GM21515 (cell line): Measurements from ENCODE around the gene MYCBP2.
"Not testable (repeated sequence)": the region's sequence is repeated elsewhere in the genome, so short reads cannot be mapped to it uniquely, and the experiment has no call there.

ENCODE experiments used
- ATAC-seq: cut with Tn5 transposase; IDR thresholded peaks from one replicate; pipeline ENCODE4 v1.9.1; 2021; ENCODE audit not compliant: unreplicated experiment

Gene MYCBP2

DNA sequence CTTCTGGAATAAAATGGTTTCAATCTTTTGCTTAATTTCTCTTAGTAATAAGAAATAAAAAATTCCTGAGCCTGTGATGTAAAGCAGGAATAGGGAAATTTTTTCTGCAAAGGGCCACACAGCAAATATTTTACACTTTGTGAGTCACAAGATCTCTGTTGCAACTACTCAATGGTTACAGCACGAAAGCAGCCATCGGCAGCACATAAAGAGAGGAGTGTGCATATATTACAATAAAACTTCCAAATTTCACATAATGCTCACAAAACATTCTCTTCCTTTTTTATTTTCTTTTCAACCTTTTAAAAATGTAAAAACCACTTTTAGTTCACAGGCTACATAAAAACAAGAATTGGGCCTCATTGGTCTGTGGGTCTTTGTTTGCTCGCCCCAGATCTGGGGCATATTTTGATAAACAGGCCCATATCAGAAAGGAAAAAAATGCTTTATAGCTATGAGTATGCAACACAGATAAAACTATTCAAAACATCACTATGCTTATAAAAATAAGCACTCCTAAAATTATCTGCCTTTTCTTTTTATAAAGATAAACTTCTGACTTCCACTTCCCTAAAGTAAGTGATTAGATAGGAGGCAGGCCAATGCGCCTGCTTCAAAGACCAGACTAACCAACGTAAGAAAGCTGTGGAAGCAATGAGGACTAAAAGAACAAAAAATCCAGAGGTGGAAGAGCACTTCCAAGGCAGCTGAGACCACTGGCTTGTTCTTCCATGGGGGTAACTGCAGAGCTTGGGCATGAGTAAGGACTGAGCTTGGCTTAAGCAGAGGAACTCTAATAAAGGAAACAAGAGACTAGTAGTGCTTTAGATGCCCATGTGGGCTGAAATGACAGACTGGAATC lies 26.5 kb downstream of the MYCBP2 start:
- ATAC-seq: peak; percentile 43

DNA sequence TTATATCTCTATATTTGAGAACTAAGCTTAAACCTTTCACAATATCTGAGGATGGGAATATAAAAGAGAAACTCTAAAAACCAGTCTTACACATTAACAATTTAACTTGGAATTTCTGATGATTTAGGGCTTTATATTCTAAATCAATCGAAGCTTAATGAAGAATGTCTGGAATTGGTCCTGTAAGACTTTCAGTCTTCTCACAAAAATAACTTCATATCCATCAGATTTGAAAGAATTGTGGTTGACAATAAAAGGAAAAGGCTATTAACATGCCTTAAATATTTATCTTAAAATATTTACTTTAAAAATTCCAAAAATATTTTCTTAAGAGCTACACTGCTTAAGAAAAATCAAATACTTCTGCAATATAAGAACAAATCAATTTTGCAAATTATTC lies 27.3 kb downstream of the MYCBP2 start:
- ATAC-seq: no peak

DNA sequence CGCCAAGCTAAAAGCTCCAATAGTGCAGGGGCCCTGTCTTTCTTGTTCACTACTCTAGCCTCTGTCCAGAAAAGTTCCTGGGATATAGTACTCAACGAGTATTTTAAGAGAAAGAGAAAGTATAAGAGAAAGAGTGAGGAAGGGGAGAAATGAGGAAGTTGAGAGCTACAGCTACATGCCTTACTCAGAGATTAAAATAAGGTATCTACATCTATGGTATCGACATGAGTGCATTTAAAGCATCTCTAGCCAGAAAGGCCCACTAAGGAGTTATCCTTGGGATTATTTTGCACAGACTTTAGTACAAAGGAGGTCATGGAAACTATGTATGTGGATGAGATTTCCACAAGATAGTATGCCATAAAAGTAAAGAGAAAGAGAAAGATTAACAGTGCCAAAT lies 28.5 kb downstream of the MYCBP2 start:
- ATAC-seq: peak; percentile 66

DNA sequence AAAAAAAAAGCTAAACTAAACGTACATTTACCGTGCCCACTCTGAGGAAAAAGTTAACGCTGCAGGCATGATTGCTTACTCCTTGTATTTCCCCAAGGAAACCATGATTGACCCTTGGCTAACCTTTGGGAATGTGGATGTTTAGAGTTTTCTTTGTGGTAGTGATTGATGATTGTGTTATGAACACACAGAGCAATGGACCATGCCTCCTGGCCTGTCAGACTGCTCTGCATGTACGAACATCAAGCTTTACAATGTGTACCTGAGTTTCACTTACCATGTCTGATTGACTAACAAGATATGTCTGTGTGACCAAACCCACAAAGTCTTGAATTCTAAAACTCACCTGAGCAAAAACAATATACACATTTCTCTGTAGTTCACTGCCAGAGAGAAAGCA lies 35.1 kb downstream of the MYCBP2 start:
- no peak for ATAC-seq

DNA sequence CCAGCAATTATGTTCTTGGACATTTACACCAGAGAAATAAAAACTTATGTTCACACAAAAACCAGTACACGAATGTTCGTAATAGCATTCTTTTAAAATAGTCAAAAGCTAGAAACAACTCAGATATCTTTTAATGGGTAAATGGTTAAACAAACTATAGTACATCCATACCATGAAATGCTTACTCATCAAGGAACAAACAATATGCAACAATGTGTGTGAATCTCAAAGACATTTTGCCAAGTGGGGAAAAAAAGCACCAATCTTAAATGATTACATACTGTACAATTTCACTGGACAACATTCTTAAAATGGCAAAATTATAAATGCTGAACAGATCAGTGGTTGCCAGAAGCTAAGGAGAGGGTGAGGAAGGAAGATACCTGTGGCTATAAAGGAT lies 36.6 kb downstream of the MYCBP2 start:
- no peak for ATAC-seq

DNA sequence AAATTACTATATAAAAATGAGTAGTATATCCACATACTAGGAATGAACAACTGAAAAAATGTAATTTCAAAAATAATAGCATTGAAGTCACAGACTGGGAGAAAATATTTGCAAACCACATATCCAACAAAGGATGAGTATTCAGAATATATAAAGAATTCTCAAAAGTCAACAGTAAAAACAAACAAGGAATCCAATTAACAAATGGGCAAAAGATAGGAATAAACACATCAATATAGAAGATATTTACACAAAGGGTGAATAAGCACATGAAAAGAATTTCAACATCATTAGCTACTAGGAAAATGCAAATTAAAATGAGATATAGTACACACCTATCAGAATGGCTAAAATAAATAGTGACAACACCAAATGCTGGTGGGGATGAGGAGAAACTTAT lies 37.0 kb downstream of the MYCBP2 start:
- no peak for ATAC-seq

DNA sequence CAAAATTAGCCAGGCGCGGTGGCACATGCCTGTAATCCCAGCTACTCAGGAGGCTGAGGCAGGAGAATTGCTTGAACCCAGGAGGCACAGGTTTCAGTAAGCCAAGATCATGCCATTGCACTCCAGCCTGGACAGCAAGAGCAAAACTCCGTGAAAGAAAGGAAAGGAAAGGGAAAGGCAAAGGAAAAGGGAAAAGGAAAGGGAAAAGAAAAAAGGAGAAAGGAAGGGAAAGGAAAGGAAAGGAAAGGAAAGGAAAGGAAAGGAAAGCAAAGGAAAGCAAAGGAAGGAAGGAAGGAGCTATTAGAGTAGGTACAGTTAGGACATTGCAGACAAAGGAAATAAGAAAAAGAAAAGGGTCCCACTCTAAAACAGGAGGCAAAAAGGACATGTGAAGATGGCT lies 41.3 kb downstream of the MYCBP2 start:
- ATAC-seq: not testable (repeated sequence)

DNA sequence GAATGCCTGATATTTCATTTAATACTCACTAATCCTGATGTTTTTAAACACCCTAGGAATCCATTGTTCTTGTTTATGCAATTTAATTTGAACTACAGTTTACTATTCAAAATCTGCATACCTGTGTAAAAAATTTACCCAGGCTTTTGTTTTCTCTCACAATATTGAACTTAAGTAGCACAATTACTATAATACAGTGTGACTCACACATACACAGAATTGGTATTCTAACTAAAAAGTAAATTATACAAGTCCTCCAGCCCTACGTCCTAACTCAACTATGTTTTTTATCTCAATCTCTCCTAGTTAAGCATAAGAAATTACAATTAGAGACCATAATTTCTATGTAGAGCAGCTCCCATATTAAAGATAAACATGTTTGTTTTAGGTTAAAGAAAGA lies 41.8 kb downstream of the MYCBP2 start:
- ATAC-seq: no peak

DNA sequence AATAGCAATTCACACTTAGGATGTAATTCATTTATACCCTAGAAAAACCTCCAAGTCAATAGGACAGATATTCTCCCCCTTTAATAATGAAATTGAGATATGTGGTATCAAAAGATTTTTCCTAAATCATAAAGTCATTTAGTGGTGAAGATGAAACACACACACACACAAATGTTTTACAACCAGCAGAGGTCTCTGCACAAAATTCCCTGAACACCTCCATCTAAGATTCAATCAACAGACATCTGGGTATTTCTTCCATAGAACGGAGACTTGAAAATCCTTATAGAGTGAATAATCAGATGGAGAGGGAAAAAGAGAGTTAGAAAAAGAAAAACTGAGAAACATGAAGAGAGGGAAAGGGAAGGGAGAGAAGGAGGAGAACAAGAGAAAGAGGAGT lies 52.8 kb downstream of the MYCBP2 start:
- no peak for ATAC-seq

DNA sequence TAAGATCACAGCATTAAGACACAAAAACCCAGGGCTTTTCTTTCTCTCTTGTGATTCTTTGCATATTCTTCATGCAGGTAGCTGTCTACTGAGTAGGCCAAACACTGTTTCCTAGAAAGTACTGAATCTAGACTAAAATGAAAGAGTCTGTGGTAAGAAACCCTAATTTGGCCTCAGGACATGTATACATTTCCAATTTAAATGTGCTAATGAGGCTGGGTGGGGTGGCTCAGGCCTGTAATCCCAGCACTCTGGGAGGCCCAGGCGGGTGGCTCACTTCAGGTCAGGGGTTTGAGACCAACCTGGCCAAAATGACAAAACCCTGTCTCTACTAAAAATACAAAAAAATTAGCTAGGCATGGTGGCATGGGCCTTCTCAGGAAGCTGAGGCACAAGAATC lies 57.8 kb downstream of the MYCBP2 start:
- ATAC-seq: no peak

DNA sequence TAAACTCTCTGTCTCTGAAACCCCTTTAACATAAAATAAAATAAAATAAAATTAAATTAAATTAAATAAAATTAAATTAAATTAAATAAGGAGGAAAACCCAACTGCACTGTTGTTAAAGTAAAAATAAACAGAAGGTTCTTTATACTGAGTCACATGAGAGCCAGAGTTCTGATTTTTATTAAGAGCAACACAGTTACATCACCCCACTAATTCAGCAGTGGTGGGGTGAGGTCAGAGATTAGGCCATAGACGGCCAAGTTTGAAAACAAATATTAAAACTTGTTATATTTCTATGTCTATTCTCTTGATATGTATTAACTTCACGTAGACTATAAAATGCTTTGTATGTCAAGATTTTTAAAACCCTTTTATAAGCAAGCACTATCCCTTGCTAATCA lies 59.5 kb downstream of the MYCBP2 start:
- no peak for ATAC-seq

DNA sequence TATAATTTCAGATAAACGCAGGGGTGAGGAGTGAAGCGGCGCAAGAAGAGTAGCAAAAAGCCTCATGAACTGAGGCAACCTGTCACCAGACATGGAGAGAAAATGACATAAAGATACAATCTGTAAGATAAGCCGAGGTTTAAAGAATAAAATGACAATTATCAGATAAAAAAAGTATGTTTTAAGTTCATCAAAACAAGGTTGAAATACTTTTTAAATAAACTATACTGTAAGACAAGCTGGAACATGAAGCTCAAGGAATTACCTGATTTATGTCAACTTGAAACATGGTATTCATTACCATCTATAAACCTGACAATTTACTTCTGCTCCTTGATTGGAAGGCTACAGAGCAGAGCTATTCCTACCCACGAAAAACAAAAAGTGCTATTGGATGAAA lies 61.6 kb downstream of the MYCBP2 start:
- ATAC-seq: no peak

DNA sequence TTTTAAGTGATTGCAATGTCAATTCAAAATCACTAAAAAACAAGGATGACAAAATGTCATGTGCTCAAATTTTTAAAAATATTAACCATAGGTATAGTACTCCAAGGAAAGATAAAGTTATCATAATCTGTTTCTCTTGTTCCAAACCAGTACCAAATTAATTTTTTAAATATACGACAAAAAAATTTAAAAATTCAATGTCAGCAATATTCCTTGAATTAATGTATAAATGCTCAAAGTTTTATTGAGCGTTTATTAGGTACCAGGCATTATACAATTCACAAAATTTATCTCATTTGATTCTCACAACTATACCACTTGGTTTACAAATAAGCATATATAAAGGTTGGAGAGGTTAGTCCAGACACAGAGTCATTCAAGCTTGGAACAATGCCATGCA lies 64.7 kb downstream of the MYCBP2 start:
- no peak for ATAC-seq

DNA sequence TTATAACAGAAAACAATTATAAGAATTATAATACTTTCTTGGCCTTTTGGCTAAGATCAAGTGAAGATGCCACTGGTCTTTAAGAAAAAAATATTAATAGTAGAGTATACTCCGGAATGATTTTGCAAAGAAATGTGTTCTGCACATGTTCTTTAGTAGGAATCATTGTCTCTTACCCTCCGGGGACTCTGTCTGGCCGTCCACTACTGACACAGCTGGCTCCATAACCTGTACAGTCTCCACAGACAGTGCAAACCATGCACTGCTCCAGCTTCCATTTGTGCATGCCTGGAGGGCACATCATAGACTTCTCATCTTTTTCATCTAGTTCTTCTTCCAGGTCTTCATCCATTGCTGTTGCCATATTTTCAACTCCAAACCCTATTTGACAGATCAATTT lies 75.9 kb downstream of the MYCBP2 start:
- ATAC-seq: no peak

DNA sequence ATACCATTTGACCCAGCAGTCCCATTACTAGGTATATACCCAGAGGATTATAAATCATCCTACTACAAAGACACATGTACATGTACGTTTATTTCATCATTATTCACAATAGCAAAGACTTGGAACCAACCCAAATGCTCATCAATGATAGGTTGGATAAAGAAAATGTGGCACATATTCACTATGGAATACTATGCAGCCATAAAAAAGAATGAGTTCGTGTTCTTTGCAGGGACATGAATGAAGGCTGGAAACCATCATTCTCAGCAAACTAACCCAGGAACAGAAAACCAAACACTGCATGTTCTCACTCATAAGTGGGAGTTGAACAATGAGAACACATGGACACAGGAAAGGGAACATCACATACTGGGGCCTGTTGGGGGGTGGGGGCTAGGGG lies 81.7 kb downstream of the MYCBP2 start:
- not testable (repeated sequence) for ATAC-seq

DNA sequence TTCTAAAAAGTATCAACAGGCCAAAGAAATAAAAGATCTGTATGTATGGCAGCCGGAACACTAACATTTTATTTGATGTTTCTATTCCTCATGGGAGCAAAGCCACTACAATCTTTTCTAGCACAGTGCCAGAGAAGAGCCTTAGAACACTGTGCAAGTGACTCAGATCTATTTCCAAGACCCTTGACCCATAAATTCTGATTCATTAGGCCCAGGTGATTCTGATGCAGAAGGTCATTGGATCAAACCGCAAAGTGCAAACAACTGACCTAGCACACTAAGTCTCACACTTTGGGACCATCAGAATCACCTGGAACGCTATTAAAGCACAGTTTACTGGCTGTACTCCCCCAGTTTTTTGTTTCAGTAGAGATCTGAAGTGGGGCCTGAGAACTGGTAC lies 87.6 kb downstream of the MYCBP2 start:
- ATAC-seq: no peak

DNA sequence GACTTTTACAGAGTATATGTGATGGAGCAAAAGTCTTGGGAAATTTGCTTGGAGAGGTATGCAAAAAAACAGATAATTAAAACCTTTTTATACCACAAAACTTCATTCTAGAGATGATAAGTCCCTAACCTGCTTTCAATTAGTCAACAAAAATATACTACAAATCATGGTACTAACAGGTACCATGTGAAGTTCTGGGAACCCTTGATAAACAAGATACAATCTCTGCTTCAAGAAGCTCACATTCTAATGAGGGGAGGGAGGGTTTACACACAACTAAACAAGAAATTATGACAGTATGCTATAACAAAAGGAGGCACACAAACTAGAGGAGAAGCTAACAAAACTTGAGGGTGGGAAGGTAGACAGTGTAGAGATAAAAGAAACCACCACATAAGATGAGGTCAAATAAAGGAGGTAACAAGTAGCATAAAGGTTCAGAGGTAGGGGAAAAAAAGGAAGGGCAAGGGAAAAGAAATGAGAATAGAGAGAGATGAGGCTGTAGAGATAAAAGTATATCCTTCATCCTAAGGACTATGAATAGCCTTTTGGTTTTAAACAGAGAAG lies 91.4 kb downstream of the MYCBP2 start:
- no peak for ATAC-seq

DNA sequence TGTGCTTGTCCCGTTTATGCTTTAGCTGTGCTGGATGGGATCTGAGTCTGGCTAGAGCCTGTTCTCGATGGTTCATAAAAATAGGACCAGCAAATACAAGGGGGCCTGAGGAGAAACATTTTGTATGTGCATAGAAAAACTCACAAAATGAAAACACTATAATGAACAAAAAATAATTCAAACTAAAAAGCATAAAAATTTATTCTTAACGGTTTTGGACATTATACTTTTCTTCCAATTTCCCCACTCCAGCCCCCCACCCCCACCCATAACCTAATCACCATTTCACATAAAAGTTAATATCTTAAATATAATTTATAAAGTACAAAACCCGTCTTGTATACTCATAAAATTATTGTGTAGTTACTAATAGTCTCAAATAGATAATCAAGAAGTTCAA lies 93.7 kb downstream of the MYCBP2 start:
- ATAC-seq: no peak

DNA sequence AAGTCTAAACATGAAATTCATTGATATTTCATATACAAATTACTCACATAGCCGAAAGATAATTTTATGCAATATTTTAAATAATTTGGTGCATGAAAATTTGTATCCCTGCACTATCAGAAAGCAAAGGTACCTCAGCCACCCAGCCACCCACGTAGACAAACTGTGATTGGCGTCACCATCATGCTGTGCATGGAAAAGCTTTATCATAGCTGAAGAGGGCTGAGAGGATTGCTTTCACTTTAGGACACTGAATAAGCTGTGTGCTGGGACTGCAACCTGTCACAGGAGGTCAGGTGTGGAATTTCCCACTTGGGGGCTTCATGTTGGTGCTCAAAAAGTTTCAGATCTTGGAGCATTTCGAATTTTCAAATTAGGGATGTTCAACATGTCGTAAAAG lies 96.3 kb downstream of the MYCBP2 start:
- no peak for ATAC-seq

DNA sequence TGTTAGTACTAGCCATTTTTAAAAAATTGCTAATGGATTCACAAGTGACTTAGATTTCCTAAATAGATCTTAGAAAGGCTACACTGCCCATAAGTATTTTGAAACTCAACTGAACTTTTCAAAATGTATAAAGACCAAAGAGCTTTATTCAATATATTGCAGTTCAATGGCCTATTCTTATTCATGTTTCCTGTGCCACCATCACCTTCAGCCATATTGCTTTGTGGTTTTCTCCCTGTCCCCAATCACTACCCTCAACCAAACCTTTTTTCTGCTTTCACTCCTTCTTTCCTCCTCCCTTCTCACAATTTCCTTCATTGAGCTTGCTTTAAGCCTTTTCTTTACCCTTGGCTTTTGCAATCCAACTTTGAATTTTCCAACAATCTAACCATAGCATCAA lies 100.9 kb downstream of the MYCBP2 start:
- no peak for ATAC-seq

DNA sequence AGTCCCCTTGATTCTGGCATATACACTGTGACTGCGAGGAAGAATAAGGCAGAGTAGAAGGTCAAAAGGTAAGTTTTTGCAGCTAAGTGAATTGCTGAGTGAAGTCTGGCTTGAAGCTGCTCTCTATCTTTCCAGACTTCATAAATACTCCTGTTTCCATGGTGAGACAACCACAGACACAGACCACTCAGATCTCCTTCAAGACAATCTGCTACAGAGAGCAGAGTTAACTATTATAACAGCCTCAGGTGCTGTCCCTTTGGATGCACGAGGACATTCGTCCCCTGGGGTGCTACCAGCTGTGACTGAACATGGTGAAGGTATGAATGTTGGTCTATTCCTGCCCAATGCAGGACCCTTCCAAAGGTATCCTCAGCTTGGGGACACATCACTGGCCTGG lies 104.0 kb downstream of the MYCBP2 start:
- ATAC-seq: no peak

DNA sequence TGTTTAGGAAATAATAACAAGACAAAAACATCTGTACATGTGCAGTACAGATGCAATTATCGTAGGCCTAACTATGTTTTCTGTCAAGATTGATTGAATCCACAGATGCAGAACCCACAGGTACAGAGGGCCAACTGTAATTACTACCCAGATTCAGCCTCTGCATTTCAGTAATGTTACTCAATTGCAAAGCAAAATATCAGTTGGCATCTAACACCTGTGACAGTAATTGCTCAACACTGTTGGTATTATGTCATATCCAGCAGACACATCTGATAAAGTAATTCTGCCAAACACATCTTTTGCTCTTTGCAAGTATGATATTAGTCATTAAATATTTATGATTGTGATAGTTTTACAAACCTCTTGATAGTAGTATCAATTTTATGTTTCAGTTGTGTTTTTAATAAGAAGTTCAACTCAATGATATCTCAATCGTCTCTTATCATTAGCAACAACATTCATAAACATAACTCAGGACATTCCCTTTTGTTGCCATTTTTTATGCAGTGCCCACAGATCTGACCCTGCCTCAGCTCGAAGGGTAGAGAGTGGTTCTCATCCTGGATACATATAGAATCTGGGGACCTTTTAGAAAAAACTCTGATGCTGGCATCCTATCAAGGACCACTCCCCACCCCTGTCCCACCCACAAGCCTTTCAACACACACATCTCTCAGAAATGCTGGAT lies 104.7 kb downstream of the MYCBP2 start:
- no peak for ATAC-seq
